ENCODE results near the gene ACE2. TPM values are rescaled to one million over a fixed set of nuclear protein-coding genes. Genes with fewer than 3 reads are reported as not detected.

Gene ACE2
- total RNA-seq, 1 experiment from 2014 or later = not detected

DNA sequence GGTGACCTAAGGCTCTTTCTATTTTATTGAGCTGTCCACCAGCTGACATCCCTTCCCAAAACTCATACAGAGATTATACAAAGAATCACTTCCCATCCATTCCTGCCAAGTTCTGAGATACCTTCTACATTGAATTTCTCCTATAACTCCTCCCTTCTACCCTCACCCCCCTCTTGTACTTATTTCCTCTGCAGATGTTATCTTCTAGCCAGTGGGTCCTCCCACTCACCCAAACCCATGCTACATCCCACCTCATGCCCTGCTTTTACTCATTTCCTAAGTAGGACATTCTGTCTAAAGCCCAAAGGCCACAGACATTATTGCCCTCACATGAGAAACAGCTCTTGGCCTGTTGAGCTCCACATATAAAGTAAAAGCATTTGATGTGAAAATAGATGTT, 71.6 kb downstream of the ACE2 start:
- DNase-seq (ENCODE audit: low spot score) = no peak
- ChIA-PET POLR2A (no interaction called here), CTCF (no interaction called here)
- TF ChIP-seq, protein P1, sequence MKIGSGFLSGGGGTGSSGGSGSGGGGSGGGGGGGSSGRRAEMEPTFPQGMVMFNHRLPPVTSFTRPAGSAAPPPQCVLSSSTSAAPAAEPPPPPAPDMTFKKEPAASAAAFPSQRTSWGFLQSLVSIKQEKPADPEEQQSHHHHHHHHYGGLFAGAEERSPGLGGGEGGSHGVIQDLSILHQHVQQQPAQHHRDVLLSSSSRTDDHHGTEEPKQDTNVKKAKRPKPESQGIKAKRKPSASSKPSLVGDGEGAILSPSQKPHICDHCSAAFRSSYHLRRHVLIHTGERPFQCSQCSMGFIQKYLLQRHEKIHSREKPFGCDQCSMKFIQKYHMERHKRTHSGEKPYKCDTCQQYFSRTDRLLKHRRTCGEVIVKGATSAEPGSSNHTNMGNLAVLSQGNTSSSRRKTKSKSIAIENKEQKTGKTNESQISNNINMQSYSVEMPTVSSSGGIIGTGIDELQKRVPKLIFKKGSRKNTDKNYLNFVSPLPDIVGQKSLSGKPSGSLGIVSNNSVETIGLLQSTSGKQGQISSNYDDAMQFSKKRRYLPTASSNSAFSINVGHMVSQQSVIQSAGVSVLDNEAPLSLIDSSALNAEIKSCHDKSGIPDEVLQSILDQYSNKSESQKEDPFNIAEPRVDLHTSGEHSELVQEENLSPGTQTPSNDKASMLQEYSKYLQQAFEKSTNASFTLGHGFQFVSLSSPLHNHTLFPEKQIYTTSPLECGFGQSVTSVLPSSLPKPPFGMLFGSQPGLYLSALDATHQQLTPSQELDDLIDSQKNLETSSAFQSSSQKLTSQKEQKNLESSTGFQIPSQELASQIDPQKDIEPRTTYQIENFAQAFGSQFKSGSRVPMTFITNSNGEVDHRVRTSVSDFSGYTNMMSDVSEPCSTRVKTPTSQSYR (CRISPR knock-in tag; IDR thresholded peaks at IDR 0.05) = no peak
- no peak for TF ChIP-seq SOX15 (CRISPR knock-in tag; IDR thresholded peaks at IDR 0.05)
- no peak for TF ChIP-seq ZNF138 (CRISPR knock-in tag; conservative IDR thresholded peaks at IDR 0.05)
- TF ChIP-seq JUN (CRISPR knock-in tag; IDR thresholded peaks at IDR 0.05) = no peak
- TF ChIP-seq, protein P2, sequence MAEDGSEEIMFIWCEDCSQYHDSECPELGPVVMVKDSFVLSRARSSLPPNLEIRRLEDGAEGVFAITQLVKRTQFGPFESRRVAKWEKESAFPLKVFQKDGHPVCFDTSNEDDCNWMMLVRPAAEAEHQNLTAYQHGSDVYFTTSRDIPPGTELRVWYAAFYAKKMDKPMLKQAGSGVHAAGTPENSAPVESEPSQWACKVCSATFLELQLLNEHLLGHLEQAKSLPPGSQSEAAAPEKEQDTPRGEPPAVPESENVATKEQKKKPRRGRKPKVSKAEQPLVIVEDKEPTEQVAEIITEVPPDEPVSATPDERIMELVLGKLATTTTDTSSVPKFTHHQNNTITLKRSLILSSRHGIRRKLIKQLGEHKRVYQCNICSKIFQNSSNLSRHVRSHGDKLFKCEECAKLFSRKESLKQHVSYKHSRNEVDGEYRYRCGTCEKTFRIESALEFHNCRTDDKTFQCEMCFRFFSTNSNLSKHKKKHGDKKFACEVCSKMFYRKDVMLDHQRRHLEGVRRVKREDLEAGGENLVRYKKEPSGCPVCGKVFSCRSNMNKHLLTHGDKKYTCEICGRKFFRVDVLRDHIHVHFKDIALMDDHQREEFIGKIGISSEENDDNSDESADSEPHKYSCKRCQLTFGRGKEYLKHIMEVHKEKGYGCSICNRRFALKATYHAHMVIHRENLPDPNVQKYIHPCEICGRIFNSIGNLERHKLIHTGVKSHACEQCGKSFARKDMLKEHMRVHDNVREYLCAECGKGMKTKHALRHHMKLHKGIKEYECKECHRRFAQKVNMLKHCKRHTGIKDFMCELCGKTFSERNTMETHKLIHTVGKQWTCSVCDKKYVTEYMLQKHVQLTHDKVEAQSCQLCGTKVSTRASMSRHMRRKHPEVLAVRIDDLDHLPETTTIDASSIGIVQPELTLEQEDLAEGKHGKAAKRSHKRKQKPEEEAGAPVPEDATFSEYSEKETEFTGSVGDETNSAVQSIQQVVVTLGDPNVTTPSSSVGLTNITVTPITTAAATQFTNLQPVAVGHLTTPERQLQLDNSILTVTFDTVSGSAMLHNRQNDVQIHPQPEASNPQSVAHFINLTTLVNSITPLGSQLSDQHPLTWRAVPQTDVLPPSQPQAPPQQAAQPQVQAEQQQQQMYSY (CRISPR knock-in tag; IDR thresholded peaks at IDR 0.05) = no peak
- no peak for TF ChIP-seq FOXJ3 (CRISPR knock-in tag; IDR thresholded peaks at IDR 0.05; ENCODE audit: borderline replicate concordance)
- TF ChIP-seq, protein P3, sequence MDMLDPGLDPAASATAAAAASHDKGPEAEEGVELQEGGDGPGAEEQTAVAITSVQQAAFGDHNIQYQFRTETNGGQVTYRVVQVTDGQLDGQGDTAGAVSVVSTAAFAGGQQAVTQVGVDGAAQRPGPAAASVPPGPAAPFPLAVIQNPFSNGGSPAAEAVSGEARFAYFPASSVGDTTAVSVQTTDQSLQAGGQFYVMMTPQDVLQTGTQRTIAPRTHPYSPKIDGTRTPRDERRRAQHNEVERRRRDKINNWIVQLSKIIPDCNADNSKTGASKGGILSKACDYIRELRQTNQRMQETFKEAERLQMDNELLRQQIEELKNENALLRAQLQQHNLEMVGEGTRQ (CRISPR knock-in tag; IDR thresholded peaks at IDR 0.05) = no peak
- TF ChIP-seq HMGA2 (CRISPR knock-in tag; IDR thresholded peaks at IDR 0.05) = no peak
- TF ChIP-seq ZNF423 (CRISPR knock-in tag; IDR thresholded peaks at IDR 0.05) = no peak
- no peak for TF ChIP-seq EMX1 (CRISPR knock-in tag; IDR thresholded peaks at IDR 0.05)
- TF ChIP-seq, protein P4, sequence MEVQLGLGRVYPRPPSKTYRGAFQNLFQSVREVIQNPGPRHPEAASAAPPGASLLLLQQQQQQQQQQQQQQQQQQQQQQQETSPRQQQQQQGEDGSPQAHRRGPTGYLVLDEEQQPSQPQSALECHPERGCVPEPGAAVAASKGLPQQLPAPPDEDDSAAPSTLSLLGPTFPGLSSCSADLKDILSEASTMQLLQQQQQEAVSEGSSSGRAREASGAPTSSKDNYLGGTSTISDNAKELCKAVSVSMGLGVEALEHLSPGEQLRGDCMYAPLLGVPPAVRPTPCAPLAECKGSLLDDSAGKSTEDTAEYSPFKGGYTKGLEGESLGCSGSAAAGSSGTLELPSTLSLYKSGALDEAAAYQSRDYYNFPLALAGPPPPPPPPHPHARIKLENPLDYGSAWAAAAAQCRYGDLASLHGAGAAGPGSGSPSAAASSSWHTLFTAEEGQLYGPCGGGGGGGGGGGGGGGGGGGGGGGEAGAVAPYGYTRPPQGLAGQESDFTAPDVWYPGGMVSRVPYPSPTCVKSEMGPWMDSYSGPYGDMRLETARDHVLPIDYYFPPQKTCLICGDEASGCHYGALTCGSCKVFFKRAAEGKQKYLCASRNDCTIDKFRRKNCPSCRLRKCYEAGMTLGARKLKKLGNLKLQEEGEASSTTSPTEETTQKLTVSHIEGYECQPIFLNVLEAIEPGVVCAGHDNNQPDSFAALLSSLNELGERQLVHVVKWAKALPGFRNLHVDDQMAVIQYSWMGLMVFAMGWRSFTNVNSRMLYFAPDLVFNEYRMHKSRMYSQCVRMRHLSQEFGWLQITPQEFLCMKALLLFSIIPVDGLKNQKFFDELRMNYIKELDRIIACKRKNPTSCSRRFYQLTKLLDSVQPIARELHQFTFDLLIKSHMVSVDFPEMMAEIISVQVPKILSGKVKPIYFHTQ (CRISPR knock-in tag; IDR thresholded peaks at IDR 0.05) = no peak
- TF ChIP-seq, protein P5, sequence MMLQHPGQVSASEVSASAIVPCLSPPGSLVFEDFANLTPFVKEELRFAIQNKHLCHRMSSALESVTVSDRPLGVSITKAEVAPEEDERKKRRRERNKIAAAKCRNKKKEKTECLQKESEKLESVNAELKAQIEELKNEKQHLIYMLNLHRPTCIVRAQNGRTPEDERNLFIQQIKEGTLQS (CRISPR knock-in tag; conservative IDR thresholded peaks at IDR 0.05) = no peak
- TF ChIP-seq ATF1 (CRISPR knock-in tag; IDR thresholded peaks at IDR 0.05) = no peak
- TF ChIP-seq, protein P6, sequence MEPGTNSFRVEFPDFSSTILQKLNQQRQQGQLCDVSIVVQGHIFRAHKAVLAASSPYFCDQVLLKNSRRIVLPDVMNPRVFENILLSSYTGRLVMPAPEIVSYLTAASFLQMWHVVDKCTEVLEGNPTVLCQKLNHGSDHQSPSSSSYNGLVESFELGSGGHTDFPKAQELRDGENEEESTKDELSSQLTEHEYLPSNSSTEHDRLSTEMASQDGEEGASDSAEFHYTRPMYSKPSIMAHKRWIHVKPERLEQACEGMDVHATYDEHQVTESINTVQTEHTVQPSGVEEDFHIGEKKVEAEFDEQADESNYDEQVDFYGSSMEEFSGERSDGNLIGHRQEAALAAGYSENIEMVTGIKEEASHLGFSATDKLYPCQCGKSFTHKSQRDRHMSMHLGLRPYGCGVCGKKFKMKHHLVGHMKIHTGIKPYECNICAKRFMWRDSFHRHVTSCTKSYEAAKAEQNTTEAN (CRISPR knock-in tag; IDR thresholded peaks at IDR 0.05) = no peak
- TF ChIP-seq NR3C1 (CRISPR knock-in tag; conservative IDR thresholded peaks at IDR 0.05; ENCODE audit: low read depth) = no peak
- TF ChIP-seq, protein P7, sequence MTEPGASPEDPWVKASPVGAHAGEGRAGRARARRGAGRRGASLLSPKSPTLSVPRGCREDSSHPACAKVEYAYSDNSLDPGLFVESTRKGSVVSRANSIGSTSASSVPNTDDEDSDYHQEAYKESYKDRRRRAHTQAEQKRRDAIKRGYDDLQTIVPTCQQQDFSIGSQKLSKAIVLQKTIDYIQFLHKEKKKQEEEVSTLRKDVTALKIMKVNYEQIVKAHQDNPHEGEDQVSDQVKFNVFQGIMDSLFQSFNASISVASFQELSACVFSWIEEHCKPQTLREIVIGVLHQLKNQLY (CRISPR knock-in tag; IDR thresholded peaks at IDR 0.05) = no peak
- Mint-ChIP-seq H3K36me3 (no peaks in the 10 kb centered on the region), H3K4me1 (no peaks in the 10 kb centered on the region), H3K27me3 (ENCODE audit: low read depth) (no peaks in the 10 kb centered on the region), H3K27ac (no peak overlapping the region), H3K9me3 (no peaks in the 10 kb centered on the region), H3K4me3 (no peak overlapping the region)
- no peak for ATAC-seq
